Pulmonary artery endothelial cell (primary cell): ENCODE results near the gene PLK5. TPM values are rescaled to one million over a fixed set of nuclear protein-coding genes. Genes with fewer than 3 reads are reported as not detected.

ENCODE experiments used
- DNase-seq: peaks from one replicate; pipeline ENCODE4 v3.0.0-alpha.2; 2011; ENCODE audit warnings: low read depth, low spot score
- total RNA-seq: library from RNA; depleted of rRNA; stranded (reverse); fragments of >200 nt; gene quantifications from 2 replicates; pipeline ENCODE4 v1.2.3, GENCODE V29; 2014

The PLK5 gene
- total RNA-seq, 1 donor from 2014 or later, result not detected

DNA sequence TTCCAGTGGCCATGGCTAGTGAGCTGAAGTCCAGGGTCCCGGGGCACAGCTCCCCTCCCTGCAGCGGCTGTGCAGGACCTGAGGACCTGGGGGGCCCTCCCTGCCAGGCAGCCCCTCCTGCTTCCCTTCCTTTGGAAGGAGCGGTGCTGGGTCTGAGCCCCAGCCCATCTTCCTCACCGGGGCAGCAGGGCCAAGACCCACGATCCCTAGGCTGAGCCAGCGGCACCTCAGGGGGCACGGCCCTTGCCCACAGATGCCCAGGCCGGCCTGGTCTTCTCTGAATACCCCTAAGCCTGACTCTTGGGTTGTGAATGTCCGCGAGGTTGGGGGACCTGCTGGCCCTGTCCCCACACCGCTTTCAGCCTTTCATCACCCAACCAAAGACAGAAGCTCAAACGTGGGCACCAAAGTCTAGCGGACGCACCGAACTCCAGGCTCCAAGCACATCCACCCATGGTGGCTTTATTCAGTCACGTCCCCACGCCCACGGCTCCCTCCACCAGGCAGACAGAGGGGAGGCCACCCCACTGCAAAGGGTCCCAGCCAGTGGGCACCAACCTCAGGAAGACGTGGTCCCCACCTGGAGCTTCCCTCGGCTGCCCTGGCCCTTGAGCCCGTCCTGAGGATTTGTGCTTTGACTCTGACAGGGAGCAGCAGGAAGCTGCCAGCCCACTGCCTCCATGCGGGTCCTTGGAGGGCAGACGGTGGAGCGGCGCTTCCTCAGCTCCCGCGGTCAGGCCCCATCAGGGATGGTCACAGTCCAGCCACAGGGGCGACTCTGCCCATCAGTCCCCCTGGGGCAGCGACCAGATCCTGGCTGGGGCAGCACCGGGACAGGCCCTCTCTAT is 52.6 kb downstream of the PLK5 start:
- DNase-seq, result no peak

DNA sequence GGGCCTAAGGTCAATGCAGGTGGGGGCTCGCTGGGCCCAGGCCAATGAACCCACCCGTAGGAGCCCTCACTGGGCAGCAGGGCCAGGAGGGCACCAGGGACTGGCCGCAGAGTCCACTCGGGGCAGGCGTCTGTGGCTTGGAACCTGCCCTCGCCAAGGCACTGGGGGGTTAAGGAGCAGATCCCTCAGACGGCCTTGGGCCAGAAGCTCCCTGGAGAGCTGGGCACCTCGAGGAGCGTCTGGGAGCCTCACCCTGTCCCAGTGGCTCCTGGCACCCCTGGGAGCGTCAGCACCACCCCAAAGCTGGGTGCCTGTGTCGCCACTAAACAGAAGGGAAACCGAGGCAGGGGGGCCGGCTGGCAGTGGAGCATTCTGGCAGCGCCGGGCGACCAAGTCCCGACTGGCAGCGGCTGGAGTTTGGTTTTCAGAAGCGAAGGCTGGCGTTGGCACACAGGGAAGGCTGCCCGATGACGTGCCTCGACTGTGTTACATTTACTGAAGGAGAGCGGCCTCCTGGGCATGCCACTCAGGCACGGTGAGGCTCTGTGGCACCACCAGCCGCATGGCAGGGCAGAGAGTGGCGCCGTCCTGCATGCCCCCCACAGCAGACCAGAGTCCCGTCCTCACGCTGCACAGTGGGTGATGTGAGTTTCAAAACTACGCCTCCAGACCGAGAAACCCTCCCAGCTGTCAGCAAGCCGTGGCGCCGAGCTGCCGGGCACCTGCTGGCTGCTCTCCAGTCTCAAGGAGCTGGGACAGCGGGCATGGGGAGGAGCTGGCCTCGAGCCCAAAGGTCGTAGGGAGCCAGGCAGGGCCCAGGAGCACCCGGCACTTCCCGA is 53.4 kb downstream of the PLK5 start:
- DNase-seq, result no peak

DNA sequence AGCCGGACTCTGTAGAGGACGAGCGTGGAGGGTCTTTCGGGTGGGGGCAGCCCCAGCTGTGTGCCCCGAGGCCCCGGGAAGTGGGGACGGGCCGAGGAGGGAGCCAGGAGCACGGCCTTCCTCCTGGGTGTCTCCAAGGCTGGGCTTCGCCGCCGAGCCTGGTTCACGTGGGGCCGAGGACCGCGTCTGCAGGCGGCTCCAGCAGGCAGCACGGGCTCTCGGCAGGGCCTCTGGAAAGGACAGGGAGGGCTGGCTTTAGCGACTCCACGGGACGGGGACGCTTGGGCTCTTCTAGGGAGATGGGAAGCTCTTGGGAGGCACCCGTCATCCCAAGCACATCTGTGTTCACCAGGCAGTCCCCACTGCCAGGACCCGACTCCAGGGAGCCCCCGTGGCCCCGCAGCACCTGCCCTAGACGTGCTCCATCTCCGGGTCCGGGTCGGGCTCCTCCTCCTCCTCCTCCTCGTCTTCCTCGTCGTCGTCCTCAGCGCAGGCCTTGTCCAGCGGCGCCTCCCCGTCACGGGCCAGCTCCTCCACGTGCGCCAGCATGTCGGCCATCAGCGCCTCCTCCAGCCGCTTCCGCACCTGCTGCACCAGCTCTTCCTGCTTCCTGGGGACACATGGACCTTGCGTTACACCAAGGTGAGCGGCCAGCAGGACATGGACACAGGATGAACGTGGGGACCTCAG is 54.2 kb downstream of the PLK5 start:
- DNase-seq, result no peak

DNA sequence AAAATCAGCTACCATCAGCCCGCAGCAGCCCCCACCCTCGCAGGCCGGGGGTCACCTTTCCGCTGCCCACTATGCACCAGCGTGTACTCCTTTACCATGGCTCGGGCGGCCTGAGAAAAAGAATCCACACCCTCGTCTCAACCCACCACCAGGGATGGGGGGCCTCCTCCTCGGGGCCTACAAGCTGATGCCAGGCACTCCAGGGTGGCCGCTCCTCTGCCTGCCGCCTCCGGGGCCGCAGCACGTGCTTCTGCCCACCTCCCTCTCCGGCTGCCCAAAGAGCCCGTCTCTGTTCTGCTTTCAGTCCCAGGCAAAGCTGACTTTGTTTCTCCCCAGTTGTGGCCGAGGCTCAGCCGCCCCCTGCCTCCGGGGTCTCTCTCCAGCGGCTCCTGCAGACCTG is 55.3 kb downstream of the PLK5 start:
- DNase-seq, result no peak

DNA sequence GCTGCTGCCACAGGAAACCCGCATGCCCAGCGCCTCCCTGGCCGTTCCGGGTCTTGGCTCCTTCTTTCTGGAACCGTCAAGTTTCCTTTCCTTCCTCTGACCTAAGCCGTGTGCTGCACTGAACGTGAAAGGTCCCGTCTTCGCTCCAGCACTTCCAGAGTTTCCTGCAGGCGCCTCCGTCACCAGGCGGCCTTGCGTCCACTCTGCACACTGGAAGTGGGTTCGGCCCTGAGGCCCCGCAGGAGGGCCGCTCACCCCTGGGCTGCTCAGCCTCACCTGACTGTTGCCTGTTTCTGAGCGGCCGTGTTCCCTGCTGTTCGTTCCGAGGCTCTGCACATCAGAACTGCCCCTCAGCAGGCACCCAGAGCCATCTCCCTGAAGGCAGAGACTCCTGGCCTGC is 56.5 kb downstream of the PLK5 start:
- DNase-seq, result no peak

DNA sequence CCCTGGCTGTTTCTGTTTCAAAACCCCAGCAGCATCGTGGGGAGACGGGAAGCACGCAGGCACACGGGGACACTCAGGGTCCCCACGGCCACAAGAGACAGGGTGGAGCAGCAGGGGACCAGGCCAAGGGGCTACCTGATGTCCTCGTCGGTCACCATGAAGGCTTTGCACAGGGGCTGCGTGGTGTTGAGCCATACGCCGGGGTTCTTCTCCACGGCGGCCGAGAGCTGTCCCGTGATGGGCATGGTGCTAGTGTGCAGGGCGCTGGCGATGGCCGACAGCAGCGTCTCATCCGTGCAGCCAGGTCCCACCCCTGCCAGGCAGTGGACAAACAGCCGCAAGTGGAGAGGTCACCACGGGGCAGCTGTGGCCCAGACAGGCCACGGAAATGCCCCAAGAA is 57.1 kb downstream of the PLK5 start:
- no peak for DNase-seq

DNA sequence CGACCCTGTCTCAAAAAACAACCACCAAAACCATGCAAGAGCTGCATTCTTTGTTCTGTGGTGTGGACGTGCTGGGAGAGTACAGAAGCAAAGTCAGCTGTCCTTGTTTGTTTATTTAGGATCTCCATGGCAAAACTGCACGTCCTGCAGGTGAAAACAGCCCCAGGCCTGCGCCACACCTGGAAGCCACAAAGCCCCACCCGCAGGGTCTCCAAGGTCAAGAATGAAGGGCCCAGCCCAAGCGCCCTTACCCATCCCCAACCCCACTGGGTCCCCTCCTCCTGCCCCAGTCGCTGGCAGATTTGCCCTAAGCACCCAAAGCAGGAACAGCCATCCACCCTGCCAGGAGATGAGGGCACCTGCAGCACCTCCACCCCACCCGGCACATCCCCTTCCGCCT is 58.3 kb downstream of the PLK5 start:
- DNase-seq, result no peak

DNA sequence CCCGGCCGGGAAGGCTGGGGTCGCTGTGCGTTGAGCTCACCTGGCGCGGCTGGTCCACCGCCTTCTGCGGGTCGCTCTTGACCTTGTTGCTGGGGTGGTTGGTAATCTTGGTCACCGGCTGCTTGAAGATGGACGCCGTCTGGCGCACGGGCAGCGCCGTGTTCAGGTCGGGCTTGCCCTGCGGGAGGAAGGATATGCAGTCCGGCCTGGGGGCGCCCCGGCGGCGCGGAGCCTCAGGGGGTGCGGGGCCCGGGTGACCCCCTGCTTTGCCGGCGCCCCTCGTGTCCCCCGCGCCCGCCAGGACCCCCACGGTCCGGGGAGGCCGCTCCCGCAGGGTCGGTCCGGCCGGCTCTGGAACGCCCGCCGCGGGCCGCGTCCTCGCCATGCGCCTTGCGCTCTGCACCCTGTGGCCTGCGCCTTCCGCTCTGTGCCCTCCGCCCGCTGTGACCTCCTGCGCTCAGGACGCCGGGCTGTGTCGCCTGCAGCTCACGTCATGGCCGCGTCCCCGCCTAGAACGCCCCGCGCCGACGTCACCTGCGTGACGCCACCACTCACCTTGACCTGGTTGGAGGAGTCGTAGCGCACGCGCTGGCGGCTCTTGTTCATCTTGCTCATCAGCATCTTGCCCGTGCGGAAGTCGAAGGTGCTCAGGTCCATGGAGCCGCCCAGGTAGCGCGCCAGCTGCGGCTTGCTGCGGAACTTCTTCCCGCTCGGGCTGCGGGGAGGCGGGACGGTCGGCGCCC is 60.8 kb downstream of the PLK5 start:
- DNase-seq, result no peak

DNA sequence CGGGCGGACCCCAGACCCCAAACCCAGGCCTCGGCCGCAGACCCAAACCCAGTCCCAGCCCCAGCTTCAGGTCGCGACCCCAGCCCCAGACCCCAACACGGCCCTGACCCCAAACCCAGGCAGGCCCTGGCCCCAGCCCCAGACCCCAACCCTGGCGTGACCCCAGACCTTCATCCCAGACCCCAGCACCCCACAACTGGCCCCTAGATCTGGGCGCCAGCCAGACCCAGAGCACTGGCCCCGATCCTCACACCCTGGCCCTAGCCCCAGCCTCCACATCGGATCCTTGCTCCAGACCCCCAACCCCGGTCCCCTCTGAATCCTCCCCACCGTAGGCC is 61.3 kb downstream of the PLK5 start:
- DNase-seq, result no peak

Other genes with a start within 250 kb of the PLK5 start
- 19.1 and 26.0 TPM in 2 replicates for gene FAM174C, start 248.5 kb upstream of the PLK5 start, total RNA-seq
- gene EFNA2, start 238.2 kb upstream of the PLK5 start, total RNA-seq, result 0.07 TPM in 1 of 2 replicates, not detected in the other
- 51.7 and 68.7 TPM in 2 replicates for gene NDUFS7, start 140.2 kb upstream of the PLK5 start, total RNA-seq
- 12.3 and 25.5 TPM in 2 replicates for gene GAMT, start 122.5 kb upstream of the PLK5 start, total RNA-seq
- 94.8 and 106 TPM in 2 replicates for gene DAZAP1, start 116.5 kb upstream of the PLK5 start, total RNA-seq
- gene RPS15, start 85.7 kb upstream of the PLK5 start, total RNA-seq, result 343 and 371 TPM in 2 replicates
- 0.04 and 0.26 TPM in 2 replicates for gene APC2, start 74.0 kb upstream of the PLK5 start, total RNA-seq
- 17.5 and 18.5 TPM in 2 replicates for gene C19orf25, start 44.9 kb upstream of the PLK5 start, total RNA-seq
- gene PCSK4, start 33.7 kb upstream of the PLK5 start, total RNA-seq, result 0.59 and 0.92 TPM in 2 replicates
- gene REEP6, start 32.9 kb upstream of the PLK5 start, total RNA-seq, result 0.53 and 0.60 TPM in 2 replicates
- gene ADAMTSL5, start 11.1 kb upstream of the PLK5 start, total RNA-seq, result 0.04 and 0.07 TPM in 2 replicates
- gene MEX3D, start 44.2 kb downstream of the PLK5 start, total RNA-seq, result 90.1 and 97.9 TPM in 2 replicates
- gene MBD3, start 68.8 kb downstream of the PLK5 start, total RNA-seq, result 124 and 158 TPM in 2 replicates
- 81.8 and 81.9 TPM in 2 replicates for gene UQCR11, start 81.4 kb downstream of the PLK5 start, total RNA-seq
- gene TCF3, start 128.5 kb downstream of the PLK5 start, total RNA-seq, result 147 and 150 TPM in 2 replicates
- not detected in 2 replicates for gene ONECUT3, start 229.4 kb downstream of the PLK5 start, total RNA-seq